ENCODE measurements around the gene TBC1D5.
A peak's percentile ranks its signal among the peaks of the same experiment; 100 is the strongest.
"Not testable (repeated sequence)": the region's sequence is repeated elsewhere in the genome, so short reads cannot be mapped to it uniquely, and the experiment has no call there.

Gene TBC1D5

GRCh38 chr3:17491190-17491589, 251.2 kb downstream of the TBC1D5 start:
- FAIRE-seq; DNase-seq (ENCODE audit: low spot score): not testable (repeated sequence)

GRCh38 chr3:17489139-17489538, 253.3 kb downstream of the TBC1D5 start:
- FAIRE-seq, result no peak
- DNase-seq (ENCODE audit: low spot score), result no peak

- FAIRE-seq, result peak; percentile 46
- no peak for DNase-seq (ENCODE audit: low spot score)
Measured at GRCh38 chr3:17481116-17481515, 261.3 kb downstream of the TBC1D5 start.

GRCh38 chr3:17479681-17480405, 262.6 kb downstream of the TBC1D5 start:
- no peak for DNase-seq (ENCODE audit: low spot score)
- FAIRE-seq, result no peak

GRCh38 chr3:17478673-17479072, 263.8 kb downstream of the TBC1D5 start:
- FAIRE-seq (no peak), DNase-seq (ENCODE audit: low spot score) (no peak)

- no peak for FAIRE-seq
- no peak for DNase-seq (ENCODE audit: low spot score)
Measured at GRCh38 chr3:17473761-17474160, 268.7 kb downstream of the TBC1D5 start.

- FAIRE-seq, result no peak
- DNase-seq (ENCODE audit: low spot score), result no peak
Measured at GRCh38 chr3:17469954-17470353, 272.5 kb downstream of the TBC1D5 start.

- DNase-seq (ENCODE audit: low spot score) (no peak), FAIRE-seq (no peak)
Measured at GRCh38 chr3:17469520-17469919, 272.9 kb downstream of the TBC1D5 start.

GRCh38 chr3:17466028-17466427, 276.4 kb downstream of the TBC1D5 start:
- no peak for DNase-seq (ENCODE audit: low spot score)
- no peak for FAIRE-seq

GRCh38 chr3:17459470-17459993, 282.9 kb downstream of the TBC1D5 start:
- FAIRE-seq, result no peak
- no peak for DNase-seq (ENCODE audit: low spot score)

GRCh38 chr3:17456650-17457049, 285.8 kb downstream of the TBC1D5 start:
- FAIRE-seq, result no peak
- no peak for DNase-seq (ENCODE audit: low spot score)

- no peak for DNase-seq (ENCODE audit: low spot score)
- FAIRE-seq, result no peak
Measured at GRCh38 chr3:17456046-17456445, 286.4 kb downstream of the TBC1D5 start.

GRCh38 chr3:17444865-17445264, 297.6 kb downstream of the TBC1D5 start:
- FAIRE-seq, result no peak
- no peak for DNase-seq (ENCODE audit: low spot score)

GRCh38 chr3:17443142-17443541, 299.3 kb downstream of the TBC1D5 start:
- DNase-seq (ENCODE audit: low spot score) (no peak), FAIRE-seq (no peak)

GRCh38 chr3:17442332-17443049, 299.9 kb downstream of the TBC1D5 start:
- DNase-seq (ENCODE audit: low spot score) (no peak), FAIRE-seq (no peak)

- DNase-seq (ENCODE audit: low spot score), result no peak
- no peak for FAIRE-seq
Measured at GRCh38 chr3:17433876-17434275, 308.6 kb downstream of the TBC1D5 start.

GRCh38 chr3:17432236-17432635, 310.2 kb downstream of the TBC1D5 start:
- FAIRE-seq (no peak), DNase-seq (ENCODE audit: low spot score) (no peak)

GRCh38 chr3:17431484-17432045, 310.9 kb downstream of the TBC1D5 start:
- FAIRE-seq, result no peak
- DNase-seq (ENCODE audit: low spot score), result no peak

- peak; percentile 9 for DNase-seq (ENCODE audit: low spot score)
- no peak for FAIRE-seq
Measured at GRCh38 chr3:17431004-17431403, 311.4 kb downstream of the TBC1D5 start.

GRCh38 chr3:17430582-17430981, 311.8 kb downstream of the TBC1D5 start:
- DNase-seq (ENCODE audit: low spot score) (no peak), FAIRE-seq (no peak)

- no peak for FAIRE-seq
- DNase-seq (ENCODE audit: low spot score), result no peak
Measured at GRCh38 chr3:17423786-17424536, 318.5 kb downstream of the TBC1D5 start.

GRCh38 chr3:17422636-17423035, 319.8 kb downstream of the TBC1D5 start:
- no peak for DNase-seq (ENCODE audit: low spot score)
- FAIRE-seq, result no peak
